GM19455 (cell line): ENCODE results near the gene DAB1.

Source experiments
- ATAC-seq: cut with Tn5 transposase; IDR thresholded peaks from one replicate; pipeline ENCODE4 v1.9.1; 2021; ENCODE audit not compliant: unreplicated experiment

The DAB1 gene

GRCh38 chr1:57418971-57419370, 4.9 kb downstream of the DAB1 start:
- ATAC-seq: no peak

- no peak for ATAC-seq
Measured at GRCh38 chr1:57411262-57411661, 12.6 kb downstream of the DAB1 start.

GRCh38 chr1:57410508-57410907, 13.4 kb downstream of the DAB1 start:
- no peak for ATAC-seq

- no peak for ATAC-seq
Measured at GRCh38 chr1:57407928-57408327, 15.9 kb downstream of the DAB1 start.

- ATAC-seq: no peak
Measured at GRCh38 chr1:57406428-57406970, 17.4 kb downstream of the DAB1 start.

GRCh38 chr1:57404884-57405283, 19.0 kb downstream of the DAB1 start:
- ATAC-seq: no peak

GRCh38 chr1:57403201-57403600, 20.7 kb downstream of the DAB1 start:
- no peak for ATAC-seq

GRCh38 chr1:57401671-57402070, 22.2 kb downstream of the DAB1 start:
- no peak for ATAC-seq

GRCh38 chr1:57400048-57400447, 23.8 kb downstream of the DAB1 start:
- ATAC-seq: no peak

- no peak for ATAC-seq
Measured at GRCh38 chr1:57393058-57393584, 30.7 kb downstream of the DAB1 start.

- ATAC-seq: no peak
Measured at GRCh38 chr1:57385336-57385735, 38.5 kb downstream of the DAB1 start.

GRCh38 chr1:57384901-57385300, 39.0 kb downstream of the DAB1 start:
- no peak for ATAC-seq

GRCh38 chr1:57384284-57384683, 39.6 kb downstream of the DAB1 start:
- no peak for ATAC-seq

- no peak for ATAC-seq
Measured at GRCh38 chr1:57381871-57382270, 42.0 kb downstream of the DAB1 start.

GRCh38 chr1:57381426-57381825, 42.4 kb downstream of the DAB1 start:
- ATAC-seq: no peak

GRCh38 chr1:57380923-57381322, 42.9 kb downstream of the DAB1 start:
- ATAC-seq: no peak

GRCh38 chr1:57378534-57378933, 45.3 kb downstream of the DAB1 start:
- ATAC-seq: no peak

- no peak for ATAC-seq
Measured at GRCh38 chr1:57377339-57378139, 46.3 kb downstream of the DAB1 start.

GRCh38 chr1:57376041-57376440, 47.8 kb downstream of the DAB1 start:
- no peak for ATAC-seq

- no peak for ATAC-seq
Measured at GRCh38 chr1:57369889-57370288, 54.0 kb downstream of the DAB1 start.

GRCh38 chr1:57367945-57368344, 55.9 kb downstream of the DAB1 start:
- ATAC-seq: no peak

- ATAC-seq: no peak
Measured at GRCh38 chr1:57363643-57364042, 60.2 kb downstream of the DAB1 start.

GRCh38 chr1:57363165-57363564, 60.7 kb downstream of the DAB1 start:
- no peak for ATAC-seq
